Keratinocyte (primary cell): ENCODE measurements around the gene HOXA11. TPM values are rescaled to one million over a fixed set of nuclear protein-coding genes. Genes with fewer than 3 reads are reported as not detected.

Experiments
- DNase-seq: peaks from one replicate; pipeline ENCODE4 v3.0.0-alpha.2; 2011; ENCODE audit warnings: low read depth, missing footprints, low spot score
- FAIRE-seq: peaks from 2 replicates; lab custom pipeline; 2011; peaks lifted over from hg19 to GRCh38; lab: Jason Lieb, UNC
- H2AFZ ChIP-seq: 2 replicates; pipeline ENCODE4 v1.6.0; 2012; ENCODE audit warnings: low read length, control low read depth, inconsistent platforms; ENCODE audit not compliant: control insufficient read depth
- H3K27ac ChIP-seq: 2 replicates; pipeline ENCODE4 v1.5.1; 2011; ENCODE audit warnings: low read length; ENCODE audit not compliant: control insufficient read depth, insufficient read depth
- H3K27me3 ChIP-seq: 3 replicates; pipeline ENCODE4 v1.6.0; 2011; ENCODE audit warnings: low read length; ENCODE audit not compliant: control insufficient read depth, insufficient read depth; ENCODE audit errors: extremely low read depth
- H3K36me3 ChIP-seq, 2 experiments: 2 replicates in 1 of 2; 3 replicates in 1 of 2; pipeline ENCODE4 v1.5.1; 2011; ENCODE audit warnings: low read length in 2 of 2, mild to moderate bottlenecking in 1 of 2; ENCODE audit not compliant: control insufficient read depth in 2 of 2, insufficient read depth in 2 of 2; ENCODE audit errors: extremely low read depth in 1 of 2
- H3K4me1 ChIP-seq: 3 replicates; pipeline ENCODE4 v1.5.1; 2011; ENCODE audit warnings: low read length; ENCODE audit not compliant: control insufficient read depth, insufficient read depth; ENCODE audit errors: extremely low read depth
- H3K4me2 ChIP-seq: 3 replicates; pipeline ENCODE4 v1.6.0; 2011; ENCODE audit warnings: low read depth, low read length; ENCODE audit not compliant: control insufficient read depth, insufficient read depth; ENCODE audit errors: extremely low read depth
- H3K4me3 ChIP-seq, 3 experiments: fragments of 200-600 bp in 1 of 3; sonication (generic) in 1 of 3; 2 replicates in 2 of 3; 3 replicates in 1 of 3; pipeline ENCODE4 v1.5.1; 2011 to 2016; ENCODE audit warnings: low read length in 3 of 3, mild to moderate bottlenecking in 3 of 3, control low read depth in 2 of 3, inconsistent platforms in 1 of 3, low read depth in 1 of 3, mixed read lengths in 1 of 3, mixed run types in 1 of 3, moderate library complexity in 1 of 3; ENCODE audit not compliant: control insufficient read depth in 2 of 3, insufficient read depth in 2 of 3; ENCODE audit errors: extremely low read depth in 1 of 3
- H3K79me2 ChIP-seq: 2 replicates; pipeline ENCODE4 v1.6.0; 2012; ENCODE audit warnings: low read length; ENCODE audit not compliant: control insufficient read depth, insufficient read depth
- H3K9ac ChIP-seq: 3 replicates; pipeline ENCODE4 v1.6.0; 2011; ENCODE audit warnings: low read length; ENCODE audit not compliant: control insufficient read depth, insufficient read depth; ENCODE audit errors: extremely low read depth
- H3K9me1 ChIP-seq: 3 replicates; pipeline ENCODE4 v1.6.0; 2011; ENCODE audit warnings: low read length; ENCODE audit not compliant: control insufficient read depth, insufficient read depth; ENCODE audit errors: extremely low read depth
- H3K9me3 ChIP-seq: 2 replicates; pipeline ENCODE4 v1.5.1; 2012; ENCODE audit warnings: low read depth, low read length; ENCODE audit not compliant: control insufficient read depth
- H4K20me1 ChIP-seq: 3 replicates; pipeline ENCODE4 v1.6.0; 2011; ENCODE audit warnings: low read length; ENCODE audit not compliant: control insufficient read depth, insufficient read depth; ENCODE audit errors: extremely low read depth
- EZH2 ChIP-seq: IDR thresholded peaks from one replicate; pipeline ENCODE4 v1.6.1; 2012; ENCODE audit warnings: inconsistent platforms, mild to moderate bottlenecking, low read length, moderate library complexity
- dilution Hi-C: fragments of 300-500 bp; cut with MboI; formaldehyde crosslinking; loops from one replicate; pipeline ENCODE4 v1.7.0; 2020; ENCODE audit warnings: low sequenced_read_pairs; ENCODE audit not compliant: extremely low pct_ligation_motif_present
- polyA plus RNA-seq, 5 experiments: library from polyadenylated mRNA; depleted of rRNA in 3 of 5; stranded (reverse) in 3 of 5; stranded (forward) in 1 of 5; unstranded in 1 of 5; fragments of >200 nt; gene quantifications; 1 replicate in 1 of 5; 2 replicates in 3 of 5; 3 replicates in 1 of 5; pipeline versions ENCODE4 v1.2.1 to v1.2.3, GENCODE V29; 2011 to 2012; ENCODE audit warnings: missing spikeins in 2 of 5, low read depth in 1 of 5, low replicate concordance in 1 of 5
- TF ChIP-seq, protein P1 (sequence below), 3 experiments: IDR thresholded peaks in 1 of 3; conservative IDR thresholded peaks in 1 of 3; optimal IDR thresholded peaks in 1 of 3; 2 replicates in 2 of 3; 3 replicates in 1 of 3; pipeline versions ENCODE3 to v1.5.1; 2011; ENCODE audit warnings: low read length in 3 of 3, mild to moderate bottlenecking in 3 of 3, moderate library complexity in 2 of 3, control low read depth in 1 of 3, inconsistent platforms in 1 of 3; ENCODE audit not compliant: insufficient read depth in 2 of 3; ENCODE audit errors: extremely low read depth in 1 of 3

The HOXA11 gene
- polyA plus RNA-seq, 1 donor (not counting 4 experiments of a cell fraction or from before 2014, with no cell fraction given) = 0.07 TPM

GRCh38 chr7:27160546-27161213 lies 24.4 kb downstream of the HOXA11 start:
- Histone ChIP-seq H3K27me3 (no peaks in the 10 kb centered on the region), H4K20me1 (no peaks in the 10 kb centered on the region), H3K4me1 (peaks cover 42% of the 10 kb centered on the region), H3K4me2 (peak overlapping the region; percentile 98), H3K9me1 (no peaks in the 10 kb centered on the region), H2AFZ (peak overlapping the region; percentile 87), H3K36me3 (peaks cover 4 to 10% of the 10 kb centered on the region in 2 experiments), H3K27ac (peak overlapping the region; percentile 87), H3K79me2 (peaks cover 53% of the 10 kb centered on the region), H3K9me3 (no peaks in the 10 kb centered on the region), H3K4me3 (peak overlapping the region; percentile 78 to 94 (median 80)), H3K9ac (peak overlapping the region; percentile 90)
- FAIRE-seq (peak; percentile 69), DNase-seq (no peak)
- dilution Hi-C loops = no loop called here
- TF ChIP-seq, protein P1, sequence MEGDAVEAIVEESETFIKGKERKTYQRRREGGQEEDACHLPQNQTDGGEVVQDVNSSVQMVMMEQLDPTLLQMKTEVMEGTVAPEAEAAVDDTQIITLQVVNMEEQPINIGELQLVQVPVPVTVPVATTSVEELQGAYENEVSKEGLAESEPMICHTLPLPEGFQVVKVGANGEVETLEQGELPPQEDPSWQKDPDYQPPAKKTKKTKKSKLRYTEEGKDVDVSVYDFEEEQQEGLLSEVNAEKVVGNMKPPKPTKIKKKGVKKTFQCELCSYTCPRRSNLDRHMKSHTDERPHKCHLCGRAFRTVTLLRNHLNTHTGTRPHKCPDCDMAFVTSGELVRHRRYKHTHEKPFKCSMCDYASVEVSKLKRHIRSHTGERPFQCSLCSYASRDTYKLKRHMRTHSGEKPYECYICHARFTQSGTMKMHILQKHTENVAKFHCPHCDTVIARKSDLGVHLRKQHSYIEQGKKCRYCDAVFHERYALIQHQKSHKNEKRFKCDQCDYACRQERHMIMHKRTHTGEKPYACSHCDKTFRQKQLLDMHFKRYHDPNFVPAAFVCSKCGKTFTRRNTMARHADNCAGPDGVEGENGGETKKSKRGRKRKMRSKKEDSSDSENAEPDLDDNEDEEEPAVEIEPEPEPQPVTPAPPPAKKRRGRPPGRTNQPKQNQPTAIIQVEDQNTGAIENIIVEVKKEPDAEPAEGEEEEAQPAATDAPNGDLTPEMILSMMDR (optimal IDR thresholded peaks at IDR 0.05 in 1 of 3, IDR thresholded peaks at IDR 0.05 in 1 of 3, conservative IDR thresholded peaks at IDR 0.05 in 1 of 3; ENCODE audit: extremely low read depth in 1 of 3, insufficient read depth in 2 of 3, low read length in 3 of 3) = peak in 2 of 3 experiments; percentile 79 to 99
- no peak for TF ChIP-seq EZH2

DNA sequence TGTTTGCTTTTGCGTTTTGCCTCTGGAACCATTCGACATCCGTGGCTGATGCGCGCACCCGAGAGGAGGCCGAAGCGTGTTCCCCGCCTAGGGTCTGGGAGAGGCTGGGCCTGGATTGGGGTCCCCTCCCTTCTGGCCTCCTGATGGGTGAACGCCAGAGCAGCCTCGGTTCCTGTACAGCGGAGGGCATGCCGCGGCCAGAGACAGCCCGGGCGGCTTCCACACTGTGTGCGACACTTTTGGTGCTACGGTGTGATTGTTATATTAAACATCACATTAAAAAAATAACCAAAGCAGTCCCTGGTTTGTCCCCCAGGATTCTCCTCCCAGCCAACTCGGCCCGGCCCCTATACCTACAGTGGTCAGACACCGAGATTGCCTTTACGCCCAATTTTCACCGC lies 24.9 kb downstream of the HOXA11 start:
- Histone ChIP-seq H3K36me3 (peaks cover 4 to 10% of the 10 kb centered on the region in 2 experiments), H3K4me1 (peaks cover 48% of the 10 kb centered on the region), H3K79me2 (peaks cover 54% of the 10 kb centered on the region), H2AFZ (peak overlapping the region; percentile 87), H3K9ac (peak overlapping the region; percentile 90), H3K27ac (peak overlapping the region; percentile 87), H4K20me1 (no peaks in the 10 kb centered on the region), H3K27me3 (no peaks in the 10 kb centered on the region), H3K4me2 (peak overlapping the region; percentile 98), H3K4me3 (peak overlapping the region; percentile 78 to 94 (median 80)), H3K9me3 (no peaks in the 10 kb centered on the region), H3K9me1 (no peaks in the 10 kb centered on the region)
- TF ChIP-seq, protein P1 (optimal IDR thresholded peaks at IDR 0.05 in 1 of 3, IDR thresholded peaks at IDR 0.05 in 1 of 3, conservative IDR thresholded peaks at IDR 0.05 in 1 of 3; ENCODE audit: extremely low read depth in 1 of 3, insufficient read depth in 2 of 3, low read length in 3 of 3) = no peak
- TF ChIP-seq EZH2 = no peak
- FAIRE-seq (peak; percentile 41), DNase-seq (no peak)
- dilution Hi-C loops = no loop called here
